Esophagus squamous epithelium (tissue), 5 donors: Measurements from ENCODE around the gene MXD4. TPM values are rescaled to one million over a fixed set of nuclear protein-coding genes. Genes with fewer than 3 reads are reported as not detected.
A peak's percentile ranks its signal among the peaks of the same experiment; 100 is the strongest.

ENCODE experiments used
- DNase-seq: peaks from one replicate; lab custom pipeline; 2025; lab: John Stamatoyannopoulos, UW
- H3K27ac ChIP-seq, 4 donors: fragments of 200-600 bp; sonication (generic); one replicate each; pipeline ENCODE4 v1.5.1; 2016 to 2019; ENCODE audit warnings: mild to moderate bottlenecking in 1 of 4
- H3K27me3 ChIP-seq, 4 donors: fragments of 200-600 bp; sonication (generic); 1 replicate in 3 of 4; 2 replicates in 1 of 4; pipeline versions ENCODE4 v1.5.1 to v1.6.0; 2017 to 2021; ENCODE audit warnings: antibody characterized with exemption in 1 of 4
- H3K36me3 ChIP-seq, 3 donors: fragments of 200-600 bp; sonication (generic); one replicate each; pipeline ENCODE4 v1.5.1; 2016 to 2019
- H3K4me1 ChIP-seq, 3 donors: fragments of 200-600 bp; sonication (generic); one replicate each; pipeline ENCODE4 v1.5.1; 2017 to 2019
- H3K4me3 ChIP-seq, 4 donors: fragments of 200-600 bp; sonication (generic); 1 replicate in 3 of 4; 2 replicates in 1 of 4; pipeline ENCODE4 v1.5.1; 2016 to 2019; ENCODE audit warnings: mild to moderate bottlenecking in 2 of 4, moderate library complexity in 1 of 4
- H3K9me3 ChIP-seq, 3 donors: fragments of 200-600 bp; sonication (generic); one replicate each; pipeline ENCODE4 v1.5.1; 2016 to 2019
- POLR2A ChIP-seq, 4 donors: fragments of 450-650 bp; IDR thresholded peaks; one replicate each; pipeline ENCODE4 v1.6.1; 2017; ENCODE audit warnings: antibody characterized with exemption in 4 of 4, mild to moderate bottlenecking in 4 of 4, moderate library complexity in 3 of 4
- WGBS, 2 donors: methylation state at CpG; one replicate each; pipeline ENCODE4 v1.1.5; 2018; 5-methylcytosine and 5-hydroxymethylcytosine counted together
- intact Hi-C: fragments of 100-400 bp; cut with DNase I; formaldehyde crosslinking; loops from one replicate; pipeline ENCODE4 v1.15.0; 2022
- total RNA-seq, 4 donors: library from RNA; depleted of rRNA; stranded (reverse); fragments of >200 nt; gene quantifications; one replicate each; pipeline ENCODE4 v1.1.0, GENCODE V29; 2016
- TF ChIP-seq, protein P1 (sequence below), 6 experiments: fragments of 450-650 bp in 4 of 6; fragments of 200-600 bp in 2 of 6; sonication (generic) in 2 of 6; IDR thresholded peaks; one replicate each; pipeline ENCODE4 v1.5.1; 2016 to 2019; ENCODE audit warnings: antibody characterized with exemption in 6 of 6, mild to moderate bottlenecking in 4 of 6, moderate library complexity in 4 of 6
- donor health status: DM: yes; HTN: yes; CAD: no.

The MXD4 gene
- total RNA-seq, 4 donors from 2014 or later, result 12.9 to 32.2 (median 27.8) TPM

DNA sequence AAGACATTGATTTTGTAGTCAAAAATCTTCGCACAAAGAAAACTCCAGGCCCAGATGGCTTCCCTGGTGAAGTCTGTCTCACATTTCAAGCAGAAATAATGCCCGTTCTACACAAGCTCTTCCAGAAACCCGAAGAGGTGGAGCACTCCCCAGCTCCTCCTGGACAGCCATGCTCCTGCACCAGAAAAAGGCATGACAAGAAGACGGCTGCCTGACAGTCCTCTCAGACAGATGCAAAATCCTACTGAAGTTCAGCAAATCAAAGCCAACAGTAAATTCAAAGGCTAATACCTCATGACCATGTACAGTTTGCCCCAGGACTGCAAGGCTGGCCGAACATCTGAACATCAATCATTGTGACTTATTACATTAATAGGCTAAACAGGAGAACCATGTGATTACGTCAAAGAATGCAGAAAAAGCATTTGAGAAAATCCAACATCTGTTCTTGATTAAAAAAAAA is 30.8 kb upstream of the MXD4 start:
- intact Hi-C loops, result no loop called here
- Histone ChIP-seq H3K9me3 (no peaks in the 10 kb centered on the region), H3K36me3 (peaks cover 0 to 4% (median 0%) of the 10 kb centered on the region in 3 donors), H3K27me3 (no peaks in the 10 kb centered on the region), H3K4me1 (peaks cover 0 to 25% (median 3%) of the 10 kb centered on the region in 3 donors), H3K27ac (peak overlapping the region in 1 of 4 donors; percentile 2), H3K4me3 (no peak overlapping the region)
- TF ChIP-seq, protein P1, sequence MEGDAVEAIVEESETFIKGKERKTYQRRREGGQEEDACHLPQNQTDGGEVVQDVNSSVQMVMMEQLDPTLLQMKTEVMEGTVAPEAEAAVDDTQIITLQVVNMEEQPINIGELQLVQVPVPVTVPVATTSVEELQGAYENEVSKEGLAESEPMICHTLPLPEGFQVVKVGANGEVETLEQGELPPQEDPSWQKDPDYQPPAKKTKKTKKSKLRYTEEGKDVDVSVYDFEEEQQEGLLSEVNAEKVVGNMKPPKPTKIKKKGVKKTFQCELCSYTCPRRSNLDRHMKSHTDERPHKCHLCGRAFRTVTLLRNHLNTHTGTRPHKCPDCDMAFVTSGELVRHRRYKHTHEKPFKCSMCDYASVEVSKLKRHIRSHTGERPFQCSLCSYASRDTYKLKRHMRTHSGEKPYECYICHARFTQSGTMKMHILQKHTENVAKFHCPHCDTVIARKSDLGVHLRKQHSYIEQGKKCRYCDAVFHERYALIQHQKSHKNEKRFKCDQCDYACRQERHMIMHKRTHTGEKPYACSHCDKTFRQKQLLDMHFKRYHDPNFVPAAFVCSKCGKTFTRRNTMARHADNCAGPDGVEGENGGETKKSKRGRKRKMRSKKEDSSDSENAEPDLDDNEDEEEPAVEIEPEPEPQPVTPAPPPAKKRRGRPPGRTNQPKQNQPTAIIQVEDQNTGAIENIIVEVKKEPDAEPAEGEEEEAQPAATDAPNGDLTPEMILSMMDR (IDR thresholded peaks at IDR 0.05), result no peak
- TF ChIP-seq POLR2A (IDR thresholded peaks at IDR 0.05), result no peak
- WGBS, 2 donors, result 56 to 61% methylated on average over 6 of the region's 6 CpGs
- DNase-seq, result no peak

DNA sequence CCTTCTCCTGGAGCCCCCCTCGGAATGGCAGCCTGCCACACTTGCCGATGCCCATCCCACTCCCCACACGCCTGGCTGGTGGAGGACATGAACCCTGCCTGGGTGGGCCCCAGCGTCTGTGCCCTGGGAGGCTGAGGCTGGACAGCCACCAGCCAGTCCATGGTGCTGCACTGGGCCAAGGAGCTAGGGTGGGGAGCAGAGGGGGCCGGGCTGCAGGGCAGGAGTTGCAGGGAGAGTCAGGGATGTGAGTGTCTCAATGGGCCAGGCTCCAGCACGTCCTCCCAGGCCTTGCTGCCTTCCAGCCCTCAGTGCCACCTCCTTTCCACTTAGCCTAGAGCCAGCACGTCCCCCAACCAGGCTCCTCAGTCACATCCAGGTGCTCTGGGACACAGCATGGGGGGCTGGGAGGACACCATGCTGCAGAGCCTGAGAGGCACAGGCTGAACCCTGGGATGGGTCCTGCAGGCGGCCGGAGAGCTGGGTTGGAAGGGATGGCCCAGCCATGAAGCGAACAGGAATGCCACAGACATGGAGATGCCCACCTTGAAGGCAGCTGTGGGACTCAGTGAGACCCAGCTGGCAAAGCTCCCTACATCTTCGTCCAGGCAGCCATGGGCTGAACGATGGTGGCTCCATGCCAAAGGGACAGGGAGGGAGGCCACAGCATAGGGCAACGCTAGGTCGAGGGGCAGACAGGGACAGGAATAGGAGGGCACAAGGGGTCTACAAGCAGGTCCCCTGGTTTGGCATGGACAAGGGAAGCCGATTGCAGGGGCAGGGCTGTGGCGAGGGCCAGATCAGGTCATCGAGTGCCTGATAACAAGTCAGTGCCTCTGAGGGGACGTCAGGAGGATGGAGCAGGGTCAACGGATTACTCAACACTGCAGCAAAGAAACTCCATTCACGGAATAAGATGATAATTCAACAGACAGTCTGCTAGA is 30.1 kb upstream of the MXD4 start:
- WGBS, 2 donors, result 75 to 81% methylated on average over 12 to 13 of the region's 20 CpGs
- H3K9me3 ChIP-seq, result no peaks in the 10 kb centered on the region
- H3K4me1 ChIP-seq, result peaks cover 0 to 25% (median 3%) of the 10 kb centered on the region in 3 donors
- H3K4me3 ChIP-seq, result no peak overlapping the region
- H3K36me3 ChIP-seq, result peaks cover 0 to 2% (median 0%) of the 10 kb centered on the region in 3 donors
- no peak for TF ChIP-seq POLR2A (IDR thresholded peaks at IDR 0.05)
- TF ChIP-seq, protein P1 (IDR thresholded peaks at IDR 0.05), result no peak
- H3K27ac ChIP-seq, result peak overlapping the region in 1 of 4 donors; percentile 2
- no peaks in the 10 kb centered on the region for H3K27me3 ChIP-seq
- intact Hi-C loops, result no loop called here
- no peak for DNase-seq

DNA sequence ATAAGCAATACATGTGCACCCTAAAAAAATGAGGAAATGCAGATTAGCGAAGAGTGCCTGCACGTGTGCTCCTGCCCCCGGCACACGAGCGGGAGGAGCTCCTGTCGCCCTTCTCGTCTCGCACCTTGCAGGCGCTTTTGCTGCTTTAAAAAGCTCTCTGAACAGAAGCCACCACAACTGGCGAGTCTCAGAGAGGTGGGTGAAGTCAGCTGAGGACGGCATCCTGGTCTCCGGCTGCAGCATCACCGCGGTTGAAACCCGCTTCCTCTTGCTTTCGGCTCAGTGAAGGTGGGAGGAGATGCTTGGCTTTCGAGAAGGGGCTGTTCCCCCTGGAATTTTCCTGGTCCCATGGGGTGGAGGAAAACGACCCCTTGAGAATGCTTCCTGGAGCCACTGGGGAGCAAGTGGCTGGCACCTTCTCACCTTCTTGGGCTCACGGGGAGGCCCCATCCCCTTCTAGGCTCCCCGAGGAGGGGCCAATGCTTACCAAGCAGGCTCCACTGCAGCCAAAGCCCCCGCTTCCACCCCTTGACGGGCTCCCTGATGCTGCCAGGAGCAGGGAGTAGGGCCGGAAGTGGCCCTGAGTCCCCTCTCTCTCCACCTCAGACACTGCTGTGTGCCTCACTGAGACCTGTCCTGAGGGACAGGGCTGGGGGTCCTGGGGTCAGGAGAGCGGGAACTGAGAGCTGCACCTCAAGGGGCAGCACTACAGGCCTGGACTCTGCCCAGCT is 29.2 kb upstream of the MXD4 start:
- intact Hi-C loops, result no loop called here

DNA sequence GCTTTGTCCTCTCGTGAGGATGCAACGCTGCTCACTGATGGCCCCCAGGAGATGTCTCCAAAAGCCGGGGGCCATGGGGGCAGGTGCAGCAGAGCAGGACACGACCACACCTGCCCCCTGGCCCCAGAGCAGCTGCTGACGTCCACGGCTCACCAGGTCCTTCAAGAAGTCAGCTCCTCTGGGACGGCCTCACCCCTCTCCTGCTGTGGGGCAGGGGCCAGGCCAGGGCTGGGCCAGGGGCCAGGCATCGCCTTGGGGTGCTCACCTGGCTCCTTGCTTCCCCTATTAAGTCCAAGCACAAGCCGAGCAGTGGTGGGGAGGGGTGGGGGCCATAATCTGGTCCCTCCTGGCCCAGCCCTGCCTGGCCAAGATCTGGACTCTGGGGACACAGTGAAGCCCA is 28.6 kb upstream of the MXD4 start:
- WGBS, 2 donors, result 100% methylated on average over 1 of the region's 9 CpGs; no CpG with 5 or more reads in 1 of the 2 donors
- DNase-seq, result no peak

More for the DNA sequence above, 29.2 kb upstream of the MXD4 start:
- no peaks in the 10 kb centered on the region for H3K27me3 ChIP-seq
- DNase-seq, result no peak
- WGBS, 2 donors, result 55 to 66% methylated on average over 12 to 19 of the region's 24 CpGs
- H3K27ac ChIP-seq, result peak overlapping the region in 1 of 4 donors; percentile 13
- no peaks in the 10 kb centered on the region for H3K9me3 ChIP-seq
- H3K4me3 ChIP-seq, result no peak overlapping the region
- H3K4me1 ChIP-seq, result peaks cover 0 to 25% (median 3%) of the 10 kb centered on the region in 3 donors
- TF ChIP-seq POLR2A (IDR thresholded peaks at IDR 0.05), result no peak
- TF ChIP-seq, protein P1 (IDR thresholded peaks at IDR 0.05), result no peak
- H3K36me3 ChIP-seq, result no peaks in the 10 kb centered on the region

More for the DNA sequence above, 28.6 kb upstream of the MXD4 start:
- Histone ChIP-seq H3K9me3 (no peaks in the 10 kb centered on the region), H3K27ac (peak overlapping the region in 1 of 4 donors; percentile 13), H3K36me3 (no peaks in the 10 kb centered on the region), H3K4me3 (no peak overlapping the region), H3K4me1 (peaks cover 0 to 25% (median 3%) of the 10 kb centered on the region in 3 donors), H3K27me3 (no peaks in the 10 kb centered on the region)
- TF ChIP-seq, protein P1 (IDR thresholded peaks at IDR 0.05), result no peak
- no peak for TF ChIP-seq POLR2A (IDR thresholded peaks at IDR 0.05)
- intact Hi-C loops, result no loop called here
